NCI-H146 treated with DMSO at 0.1 percent for 48 hours (cell line): ENCODE measurements around the gene EEIG2.
"Not testable (repeated sequence)": the region's sequence is repeated elsewhere in the genome, so short reads cannot be mapped to it uniquely, and the experiment has no call there.

Experiments used
- DNase-seq: peaks from one replicate; lab custom pipeline; 2025; ENCODE audit not compliant: unreplicated experiment; lab: John Stamatoyannopoulos, UW

EEIG2 gene

GRCh38 chr1:108559215-108560186 lies at the start of gene EEIG2:
Gene EEIG2 (plus strand): TSS chr1:108560100. CDS start chr1:108560429, 329 bp downstream.
- peak; percentile 57 for DNase-seq

GRCh38 chr1:108511764-108512163 lies 48.1 kb upstream of the EEIG2 start:
- no peak for DNase-seq

- DNase-seq: no peak
Observed at GRCh38 chr1:108512239-108513043, 47.5 kb upstream of the EEIG2 start.

DNA sequence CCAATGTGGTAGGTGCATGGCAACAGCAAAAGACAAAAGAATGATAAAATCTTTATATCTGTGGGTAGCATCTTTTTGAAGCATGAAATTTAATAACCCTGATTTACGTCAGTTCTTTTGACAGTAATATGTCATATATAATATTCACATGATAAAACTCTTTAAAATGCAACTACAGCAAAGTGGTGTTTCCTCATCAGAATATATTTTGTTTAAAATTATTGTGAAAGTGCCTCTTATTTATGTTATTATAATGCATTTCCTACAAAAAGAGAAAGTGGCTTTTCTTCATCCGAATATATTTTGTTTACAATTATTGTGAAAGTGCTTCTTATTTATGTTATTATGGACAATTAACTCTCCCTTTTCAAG lies 46.9 kb upstream of the EEIG2 start:
- DNase-seq: no peak

- DNase-seq: not testable (repeated sequence)
Observed at GRCh38 chr1:108513914-108514313, 46.0 kb upstream of the EEIG2 start.

- not testable (repeated sequence) for DNase-seq
Observed at GRCh38 chr1:108517301-108517897, 42.5 kb upstream of the EEIG2 start.

DNA sequence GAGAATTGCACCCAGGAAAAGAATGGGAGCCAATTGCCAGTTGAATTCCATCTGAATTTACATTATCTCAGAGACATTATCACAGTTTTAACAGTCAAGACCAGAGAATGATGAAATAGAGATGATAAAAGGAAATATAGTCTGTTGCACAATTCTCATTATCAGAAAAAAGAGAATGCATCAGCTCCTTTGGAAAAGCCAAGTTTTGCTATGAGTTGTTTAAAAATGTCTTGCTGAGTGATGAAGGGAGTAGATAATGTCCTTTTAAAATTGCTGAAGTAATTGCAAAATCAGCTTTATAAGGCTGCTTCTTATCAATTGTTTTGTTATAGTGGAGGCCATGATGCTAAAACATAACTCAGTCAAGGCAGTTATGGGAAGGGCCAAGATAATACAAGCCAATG lies 37.9 kb upstream of the EEIG2 start:
- no peak for DNase-seq

- DNase-seq: no peak
Observed at GRCh38 chr1:108523829-108524228, 36.1 kb upstream of the EEIG2 start.

- no peak for DNase-seq
Observed at GRCh38 chr1:108524676-108525075, 35.2 kb upstream of the EEIG2 start.

- no peak for DNase-seq
Observed at GRCh38 chr1:108527135-108527534, 32.8 kb upstream of the EEIG2 start.

DNA sequence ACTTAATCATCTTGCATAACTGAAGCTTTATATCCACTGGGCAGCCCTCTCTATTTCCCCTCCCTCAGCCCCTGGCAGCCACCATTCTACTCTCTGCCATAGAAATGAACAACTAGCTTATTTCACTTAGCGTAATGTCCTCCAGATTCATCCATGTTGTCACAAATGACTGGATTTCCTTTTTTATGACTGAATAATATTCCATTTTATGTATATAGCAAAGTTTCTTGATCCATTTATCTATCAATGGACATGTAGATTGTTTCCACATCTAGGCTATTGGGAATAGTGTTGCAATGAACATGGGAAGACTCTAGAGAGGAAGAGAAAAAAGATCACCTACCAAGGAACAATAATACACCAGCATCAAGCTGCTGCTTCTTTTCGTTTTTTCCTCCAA lies 32.1 kb upstream of the EEIG2 start:
- no peak for DNase-seq

- DNase-seq: no peak
Observed at GRCh38 chr1:108531444-108531843, 28.5 kb upstream of the EEIG2 start.

DNA sequence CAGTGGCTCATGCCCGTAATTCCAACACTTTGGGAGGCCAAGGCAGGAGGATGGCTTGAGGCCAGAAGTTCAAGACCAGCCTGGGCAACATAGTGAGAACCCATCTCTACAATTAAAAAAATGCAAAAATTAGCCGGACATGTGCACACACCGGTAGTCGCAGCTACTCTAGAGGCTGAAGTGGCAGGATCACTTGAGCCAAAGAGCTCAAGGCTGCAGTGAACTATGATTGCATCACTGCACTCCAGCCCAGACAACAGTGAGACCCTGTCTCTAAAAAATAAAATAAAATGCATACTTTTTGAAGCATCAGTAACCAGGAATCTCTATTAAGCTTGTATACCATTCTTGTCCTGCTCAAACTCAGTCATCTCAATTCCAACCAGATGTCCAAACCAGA lies 27.2 kb upstream of the EEIG2 start:
- no peak for DNase-seq

- DNase-seq: no peak
Observed at GRCh38 chr1:108533351-108534083, 26.4 kb upstream of the EEIG2 start.

GRCh38 chr1:108534759-108535158 lies 25.1 kb upstream of the EEIG2 start:
- DNase-seq: no peak

DNA sequence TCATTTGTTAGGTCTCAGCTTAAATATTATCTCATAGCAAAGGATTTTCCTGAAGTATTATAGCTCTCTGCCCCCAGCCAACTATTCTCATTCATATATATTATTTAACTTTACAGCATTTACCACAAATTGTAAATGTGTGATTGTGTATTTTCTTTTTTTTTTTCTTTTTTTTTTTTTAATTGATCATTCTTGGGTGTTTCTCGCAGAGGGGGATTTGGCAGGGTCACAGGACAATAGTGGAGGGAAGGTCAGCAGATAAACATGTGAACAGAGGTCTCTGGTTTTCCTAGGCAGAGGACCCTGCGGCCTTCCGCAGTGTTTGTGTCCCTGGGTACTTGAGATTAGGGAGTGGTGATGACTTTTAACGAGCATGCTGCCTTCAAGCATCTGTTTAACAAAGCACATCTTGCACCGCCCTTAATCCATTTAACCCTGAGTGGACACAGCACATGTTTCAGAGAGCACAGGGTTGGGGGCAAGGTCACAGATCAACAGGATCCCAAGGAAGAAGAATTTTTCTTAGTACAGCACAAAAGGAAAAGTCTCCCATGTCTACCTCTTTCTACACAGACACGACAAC lies 24.5 kb upstream of the EEIG2 start:
- DNase-seq: not testable (repeated sequence)

GRCh38 chr1:108536021-108536420 lies 23.9 kb upstream of the EEIG2 start:
- DNase-seq: not testable (repeated sequence)

- not testable (repeated sequence) for DNase-seq
Observed at GRCh38 chr1:108536791-108537190, 23.1 kb upstream of the EEIG2 start.

- DNase-seq: no peak
Observed at GRCh38 chr1:108537976-108538375, 21.9 kb upstream of the EEIG2 start.

DNA sequence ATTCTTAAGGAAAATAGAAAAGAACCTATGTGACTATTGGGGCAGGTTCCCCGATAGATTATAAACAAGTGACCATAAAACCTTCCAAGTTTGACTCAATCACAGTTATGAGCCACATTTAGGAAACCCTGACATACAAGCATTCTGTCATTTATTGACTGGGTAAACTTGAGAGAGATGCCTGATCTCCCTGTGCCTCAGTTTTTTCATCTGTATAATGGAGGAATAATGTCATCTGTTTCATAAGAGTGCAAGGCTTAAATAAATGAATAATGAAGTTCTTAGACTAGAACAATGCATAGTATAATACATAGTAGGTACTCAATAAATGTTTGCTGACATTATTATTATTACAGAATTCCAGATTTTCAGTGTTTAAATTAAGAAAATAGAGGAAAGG lies 18.9 kb upstream of the EEIG2 start:
- no peak for DNase-seq
